Transverse colon (tissue), 4 donors: ENCODE measurements around the gene ATP9B. TPM values are rescaled to one million over a fixed set of nuclear protein-coding genes. Genes with fewer than 3 reads are reported as not detected.

Experiments used
- DNase-seq: peaks from one replicate; pipeline ENCODE4 v3.0.0-alpha.2; 2019
- H3K27ac ChIP-seq, 4 donors: fragments of 200-600 bp; sonication (generic); 2 replicates each; pipeline ENCODE4 v1.5.1; 2016 to 2018; ENCODE audit warnings: inconsistent platforms in 4 of 4
- H3K27me3 ChIP-seq: fragments of 200-600 bp; sonication (generic); 2 replicates; pipeline ENCODE4 v1.5.1; 2017; ENCODE audit warnings: inconsistent platforms
- H3K36me3 ChIP-seq, 4 donors: fragments of 200-600 bp; sonication (generic); 2 replicates each; pipeline ENCODE4 v1.5.1; 2017 to 2019; ENCODE audit warnings: inconsistent platforms in 4 of 4
- H3K4me1 ChIP-seq, 4 donors: fragments of 200-600 bp; sonication (generic); 2 replicates each; pipeline ENCODE4 v1.5.1; 2017 to 2020; ENCODE audit warnings: inconsistent platforms in 4 of 4
- H3K4me3 ChIP-seq, 4 donors: fragments of 200-600 bp; sonication (generic); 1 replicate in 1 of 4; 2 replicates in 3 of 4; pipeline versions ENCODE4 v1.5.1 to v1.6.1; 2017 to 2019; ENCODE audit warnings: inconsistent platforms in 4 of 4
- H3K9me3 ChIP-seq, 2 donors: fragments of 200-600 bp; sonication (generic); 2 replicates each; pipeline ENCODE4 v1.5.1; 2017 to 2019; ENCODE audit warnings: inconsistent platforms in 2 of 2
- EP300 ChIP-seq: sonication (generic); formaldehyde crosslinking; IDR thresholded peaks from one replicate; pipeline ENCODE4 v1.6.1; 2017; ENCODE audit warnings: antibody characterized with exemption, low read depth
- POLR2A ChIP-seq: fragments of 450-650 bp; IDR thresholded peaks from one replicate; pipeline ENCODE4 v1.6.1; 2016; ENCODE audit warnings: antibody characterized with exemption, mild to moderate bottlenecking, moderate library complexity
- POLR2AphosphoS5 ChIP-seq, 3 donors: sonication (generic); formaldehyde crosslinking; IDR thresholded peaks; one replicate each; pipeline ENCODE4 v1.6.1; 2016; ENCODE audit warnings: antibody characterized with exemption in 3 of 3
- WGBS, 2 donors: methylation state at CpG; one replicate each; pipeline ENCODE4 v1.1.5; 2018; ENCODE audit warnings: low coverage in 1 of 2; 5-methylcytosine and 5-hydroxymethylcytosine counted together
- in situ Hi-C, 4 donors: fragments of 200-750 bp; cut with MboI; loops; one replicate each; pipeline versions ENCODE4 v1.15.0 to v1.15.1; 2017; ENCODE audit warnings: low sequenced_read_pairs in 3 of 4, low pct_ligation_motif_present in 1 of 4, low pct_unique_long_range_greater_than_20kb in 1 of 4
- intact Hi-C: fragments of 100-400 bp; cut with DNase I; formaldehyde crosslinking; loops from one replicate; pipeline ENCODE4 v1.15.1; 2023; ENCODE audit warnings: low total_unique reads
- total RNA-seq, 4 donors: library from RNA; depleted of rRNA; stranded (reverse); fragments of >200 nt; gene quantifications; one replicate each; pipeline ENCODE4 v1.1.0, GENCODE V29; 2016
- TF ChIP-seq, protein P1 (sequence below), 5 experiments: fragments of 200-600 bp in 3 of 5; fragments of 450-650 bp in 2 of 5; sonication (generic) in 3 of 5; IDR thresholded peaks; 1 replicate in 2 of 5; 2 replicates in 3 of 5; pipeline ENCODE4 v1.5.1; 2016 to 2017; ENCODE audit warnings: antibody characterized with exemption in 5 of 5, inconsistent platforms in 3 of 5, mild to moderate bottlenecking in 2 of 5, moderate library complexity in 1 of 5

The ATP9B gene
- total RNA-seq, 4 donors from 2014 or later = 36.3 to 70.3 (median 41.6) TPM

DNA sequence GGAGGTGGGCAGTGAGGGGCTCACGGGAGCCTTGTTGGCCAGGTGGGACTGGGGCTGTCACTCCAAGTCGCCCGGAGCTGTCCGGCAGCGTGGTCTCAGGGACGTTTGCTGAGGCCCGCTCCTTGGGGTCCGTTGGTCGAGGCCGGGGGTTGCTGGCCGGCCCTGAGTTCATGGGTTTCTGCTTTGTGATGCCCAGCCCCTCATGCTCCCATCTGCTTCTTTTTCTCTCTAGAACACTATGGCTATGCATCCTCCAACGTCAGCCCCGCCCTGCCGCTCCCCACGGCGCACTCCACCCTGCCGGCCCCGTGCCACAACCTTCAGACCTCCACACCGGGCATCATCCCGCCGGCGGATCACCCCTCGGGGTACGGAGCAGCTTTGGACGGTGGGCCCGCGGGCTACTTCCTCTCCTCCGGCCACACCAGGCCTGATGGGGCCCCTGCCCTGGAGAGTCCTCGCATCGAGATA lies 341.0 kb downstream of the ATP9B start:
- Histone ChIP-seq H3K36me3 (no peaks in the 10 kb centered on the region), H3K9me3 (no peaks in the 10 kb centered on the region), H3K4me1 (peaks cover 0 to 4% (median 4%) of the 10 kb centered on the region in 4 donors), H3K4me3 (no peak overlapping the region), H3K27ac (no peak overlapping the region), H3K27me3 (no peaks in the 10 kb centered on the region)
- 95% methylated on average over 28 of the region's 30 CpGs; no CpG with 5 or more reads in 1 of the 2 donors for WGBS, 2 donors
- intact Hi-C loops = no loop called here
- in situ Hi-C loops = no loop called here
- no peak for TF ChIP-seq POLR2AphosphoS5 (IDR thresholded peaks at IDR 0.05)
- TF ChIP-seq EP300 = no peak
- TF ChIP-seq, protein P1, sequence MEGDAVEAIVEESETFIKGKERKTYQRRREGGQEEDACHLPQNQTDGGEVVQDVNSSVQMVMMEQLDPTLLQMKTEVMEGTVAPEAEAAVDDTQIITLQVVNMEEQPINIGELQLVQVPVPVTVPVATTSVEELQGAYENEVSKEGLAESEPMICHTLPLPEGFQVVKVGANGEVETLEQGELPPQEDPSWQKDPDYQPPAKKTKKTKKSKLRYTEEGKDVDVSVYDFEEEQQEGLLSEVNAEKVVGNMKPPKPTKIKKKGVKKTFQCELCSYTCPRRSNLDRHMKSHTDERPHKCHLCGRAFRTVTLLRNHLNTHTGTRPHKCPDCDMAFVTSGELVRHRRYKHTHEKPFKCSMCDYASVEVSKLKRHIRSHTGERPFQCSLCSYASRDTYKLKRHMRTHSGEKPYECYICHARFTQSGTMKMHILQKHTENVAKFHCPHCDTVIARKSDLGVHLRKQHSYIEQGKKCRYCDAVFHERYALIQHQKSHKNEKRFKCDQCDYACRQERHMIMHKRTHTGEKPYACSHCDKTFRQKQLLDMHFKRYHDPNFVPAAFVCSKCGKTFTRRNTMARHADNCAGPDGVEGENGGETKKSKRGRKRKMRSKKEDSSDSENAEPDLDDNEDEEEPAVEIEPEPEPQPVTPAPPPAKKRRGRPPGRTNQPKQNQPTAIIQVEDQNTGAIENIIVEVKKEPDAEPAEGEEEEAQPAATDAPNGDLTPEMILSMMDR (IDR thresholded peaks at IDR 0.05) = no peak
- no peak for TF ChIP-seq POLR2A
- no peak for DNase-seq

- in situ Hi-C loops = no loop called here
- DNase-seq = no peak
- TF ChIP-seq, protein P1 (IDR thresholded peaks at IDR 0.05) = no peak
- TF ChIP-seq POLR2AphosphoS5 (IDR thresholded peaks at IDR 0.05) (no peak), EP300 (no peak)
- H3K9me3 ChIP-seq = no peaks in the 10 kb centered on the region
- WGBS, 2 donors = 95 to 100% methylated on average over 5 to 76 of the region's 84 CpGs
- H3K4me1 ChIP-seq = no peaks in the 10 kb centered on the region
- intact Hi-C loops = no loop called here
- no peak overlapping the region for H3K27ac ChIP-seq
- H3K27me3 ChIP-seq = no peaks in the 10 kb centered on the region
- no peak overlapping the region for H3K4me3 ChIP-seq
- H3K36me3 ChIP-seq = no peaks in the 10 kb centered on the region
These were observed 341.8 kb downstream of the ATP9B start for GRCh38 chr18:79410731-79411613.

DNA sequence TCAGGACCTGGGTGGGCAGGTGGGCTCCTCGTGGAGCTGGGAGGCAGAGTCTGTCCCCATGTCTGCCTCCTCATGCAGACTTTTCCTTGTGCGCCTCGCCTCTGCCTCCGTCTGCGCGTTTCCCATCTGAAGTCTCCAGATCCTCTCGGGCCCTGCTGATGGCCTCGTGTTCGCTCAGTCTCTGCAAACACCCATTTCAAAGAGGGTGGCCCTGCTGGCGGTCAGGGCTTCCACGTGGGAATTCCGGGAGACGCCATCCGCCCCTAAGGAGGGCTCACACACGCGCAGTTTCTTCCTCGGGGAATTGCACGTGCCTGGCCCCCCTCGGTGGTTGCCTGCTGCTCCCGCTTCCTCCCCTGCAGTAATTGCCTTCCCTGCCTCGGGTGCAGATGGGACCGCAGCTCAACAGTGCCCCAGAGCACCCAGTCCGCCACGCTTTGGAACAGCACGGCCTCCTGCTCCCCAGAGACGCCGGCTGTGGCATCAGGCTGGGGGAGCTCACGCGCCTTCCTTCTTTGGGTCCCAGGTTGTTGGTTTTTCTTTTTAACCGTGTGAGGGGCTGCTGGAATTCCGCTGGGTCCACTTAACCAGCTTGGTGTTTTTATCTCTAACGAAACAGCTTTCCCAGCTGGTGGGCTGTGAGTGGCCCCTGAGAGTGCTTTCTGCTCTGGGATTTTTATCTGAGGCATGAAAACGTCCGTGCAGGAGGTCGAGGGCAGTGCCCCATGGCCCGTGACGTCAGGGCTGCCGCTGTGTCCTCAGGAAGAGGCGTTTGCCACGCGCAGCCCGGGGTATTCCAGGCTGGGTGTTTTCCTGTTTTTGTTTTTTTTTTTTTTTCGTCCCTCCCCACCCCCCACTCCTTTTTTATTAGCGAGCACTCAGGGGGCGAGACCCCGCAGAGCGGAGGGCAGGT lies 342.7 kb downstream of the ATP9B start:
- Histone ChIP-seq H3K4me3 (no peak overlapping the region), H3K36me3 (no peaks in the 10 kb centered on the region), H3K27me3 (no peaks in the 10 kb centered on the region), H3K4me1 (no peaks in the 10 kb centered on the region), H3K27ac (no peak overlapping the region), H3K9me3 (no peaks in the 10 kb centered on the region)
- intact Hi-C loops (no loop called here), in situ Hi-C loops (no loop called here)
- WGBS, 2 donors = 70 to 84% methylated on average over 16 to 47 of the region's 47 CpGs
- no peak for DNase-seq
- TF ChIP-seq EP300 (no peak), POLR2AphosphoS5 (IDR thresholded peaks at IDR 0.05) (no peak), POLR2A (no peak)
- TF ChIP-seq, protein P1 (IDR thresholded peaks at IDR 0.05) = no peak

DNA sequence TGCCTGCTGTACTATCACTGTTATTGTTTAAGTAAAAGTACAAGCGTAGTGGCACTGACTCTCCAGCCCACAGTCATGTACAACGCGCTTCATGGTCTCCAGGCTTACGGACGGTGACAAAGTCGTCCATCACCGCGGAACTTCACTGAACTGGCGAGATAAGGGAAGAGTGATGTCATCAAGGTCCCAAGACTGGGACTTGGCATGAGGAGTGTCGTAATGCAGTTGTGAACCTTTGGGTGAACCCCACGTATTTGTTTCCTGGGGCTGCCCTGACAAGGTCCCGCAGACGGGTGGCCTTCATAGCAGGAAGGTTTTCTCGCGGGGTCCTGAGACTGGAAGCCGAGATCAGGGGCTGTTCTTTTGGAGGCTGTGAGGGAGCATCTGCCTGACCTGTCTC lies 343.8 kb downstream of the ATP9B start:
- WGBS, 2 donors = 89% methylated on average over 16 of the region's 16 CpGs; no CpG with 5 or more reads in 1 of the 2 donors
- Histone ChIP-seq H3K9me3 (no peaks in the 10 kb centered on the region), H3K4me1 (no peaks in the 10 kb centered on the region), H3K27ac (no peak overlapping the region), H3K36me3 (no peaks in the 10 kb centered on the region), H3K4me3 (no peak overlapping the region), H3K27me3 (no peaks in the 10 kb centered on the region)
- TF ChIP-seq POLR2AphosphoS5 (IDR thresholded peaks at IDR 0.05) = no peak
- no peak for TF ChIP-seq POLR2A
- TF ChIP-seq, protein P1 (IDR thresholded peaks at IDR 0.05) = no peak
- no peak for TF ChIP-seq EP300
- intact Hi-C loops = no loop called here
- in situ Hi-C loops = no loop called here
- no peak for DNase-seq
